HG02571 (cell line): Measurements from ENCODE around the gene SDK1.
"Not testable (repeated sequence)": the region's sequence is repeated elsewhere in the genome, so short reads cannot be mapped to it uniquely, and the experiment has no call there.

Experiments used
- ATAC-seq: cut with Tn5 transposase; IDR thresholded peaks from one replicate; pipeline ENCODE4 v1.9.1; 2021; ENCODE audit warnings: mild to moderate bottlenecking, moderate library complexity; ENCODE audit not compliant: unreplicated experiment

SDK1 gene

GRCh38 chr7:3710531-3710930 lies 409.5 kb downstream of the SDK1 start:
- ATAC-seq: no peak

GRCh38 chr7:3712841-3713240 lies 411.8 kb downstream of the SDK1 start:
- ATAC-seq: no peak

- ATAC-seq: no peak
These were observed 420.4 kb downstream of the SDK1 start for GRCh38 chr7:3721422-3721821.

- no peak for ATAC-seq
These were observed 421.4 kb downstream of the SDK1 start for GRCh38 chr7:3722396-3722922.

- ATAC-seq: no peak
These were observed 424.4 kb downstream of the SDK1 start for GRCh38 chr7:3725155-3726059.

GRCh38 chr7:3730276-3730675 lies 429.2 kb downstream of the SDK1 start:
- ATAC-seq: no peak

GRCh38 chr7:3732395-3733005 lies 431.4 kb downstream of the SDK1 start:
- ATAC-seq: no peak

- ATAC-seq: no peak
These were observed 432.6 kb downstream of the SDK1 start for GRCh38 chr7:3733541-3734140.

- no peak for ATAC-seq
These were observed 437.9 kb downstream of the SDK1 start for GRCh38 chr7:3738964-3739363.

GRCh38 chr7:3739983-3740382 lies 438.9 kb downstream of the SDK1 start:
- no peak for ATAC-seq

GRCh38 chr7:3747467-3747866 lies 446.4 kb downstream of the SDK1 start:
- ATAC-seq: no peak

GRCh38 chr7:3748389-3748788 lies 447.3 kb downstream of the SDK1 start:
- ATAC-seq: no peak

GRCh38 chr7:3753868-3754267 lies 452.8 kb downstream of the SDK1 start:
- ATAC-seq: no peak

- no peak for ATAC-seq
These were observed 453.7 kb downstream of the SDK1 start for GRCh38 chr7:3754493-3755341.

GRCh38 chr7:3755778-3756453 lies 454.9 kb downstream of the SDK1 start:
- ATAC-seq: not testable (repeated sequence)

GRCh38 chr7:3757059-3757458 lies 456.0 kb downstream of the SDK1 start:
- ATAC-seq: no peak

GRCh38 chr7:3760651-3761050 lies 459.6 kb downstream of the SDK1 start:
- ATAC-seq: no peak

GRCh38 chr7:3762146-3762831 lies 461.2 kb downstream of the SDK1 start:
- ATAC-seq: no peak

- ATAC-seq: no peak
These were observed 467.1 kb downstream of the SDK1 start for GRCh38 chr7:3767917-3768777.
